HG02678 (cell line): ENCODE data around the gene GID8.
"Not testable (repeated sequence)": the region's sequence is repeated elsewhere in the genome, so short reads cannot be mapped to it uniquely, and the experiment has no call there.

Source experiments
- ATAC-seq: cut with Tn5 transposase; IDR thresholded peaks from one replicate; pipeline ENCODE4 v1.9.1; 2021; ENCODE audit warnings: mild to moderate bottlenecking, moderate library complexity; ENCODE audit not compliant: unreplicated experiment

Gene GID8

GRCh38 chr20:62956387-62957135, 18.6 kb downstream of the GID8 start:
- no peak for ATAC-seq

GRCh38 chr20:62957136-62958117, 19.5 kb downstream of the GID8 start:
- no peak for ATAC-seq

DNA sequence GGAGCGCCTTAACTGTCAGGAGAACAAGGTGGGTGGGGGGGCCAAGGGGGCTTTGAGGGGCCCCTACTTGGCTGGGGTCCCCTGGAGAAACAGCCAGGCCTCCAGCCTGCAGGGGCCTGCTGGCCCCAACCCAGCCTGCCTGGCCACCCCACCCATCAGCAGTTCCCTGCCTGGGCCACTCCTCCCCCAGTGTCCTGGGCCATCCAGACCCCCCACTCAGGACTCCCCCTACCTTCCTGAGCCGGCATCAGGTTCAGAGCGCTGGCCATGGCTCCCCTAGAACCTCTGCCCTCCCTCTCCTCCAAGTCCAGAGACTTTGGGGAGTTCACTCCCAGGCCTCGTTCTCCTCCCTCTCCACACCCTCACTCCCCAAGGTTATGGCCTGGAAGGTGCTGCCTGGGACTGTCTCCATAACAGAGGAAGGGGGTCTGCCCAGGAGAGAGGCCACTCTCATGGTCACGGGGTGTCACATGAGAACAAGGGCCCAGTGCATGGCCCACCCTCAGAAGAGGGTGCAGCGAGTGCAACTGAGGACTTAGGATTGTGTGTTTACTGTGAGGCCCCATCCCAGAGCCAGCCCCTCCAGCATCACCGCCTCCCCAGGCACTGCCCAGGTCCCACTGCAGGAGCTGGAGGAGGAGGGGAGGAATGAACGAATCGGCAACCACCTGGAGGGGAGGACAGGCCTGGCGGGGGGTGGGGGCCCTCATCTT, 20.6 kb downstream of the GID8 start:
- ATAC-seq: no peak

- no peak for ATAC-seq
Observed at GRCh38 chr20:62959101-62959971, 21.4 kb downstream of the GID8 start.

- no peak for ATAC-seq
Observed at GRCh38 chr20:62959998-62960436, 22.1 kb downstream of the GID8 start.

GRCh38 chr20:62960446-62961309, 22.7 kb downstream of the GID8 start:
- ATAC-seq: not testable (repeated sequence)

- no peak for ATAC-seq
Observed at GRCh38 chr20:62961310-62961783, 23.4 kb downstream of the GID8 start.

GRCh38 chr20:62961799-62962198, 23.9 kb downstream of the GID8 start:
- no peak for ATAC-seq

DNA sequence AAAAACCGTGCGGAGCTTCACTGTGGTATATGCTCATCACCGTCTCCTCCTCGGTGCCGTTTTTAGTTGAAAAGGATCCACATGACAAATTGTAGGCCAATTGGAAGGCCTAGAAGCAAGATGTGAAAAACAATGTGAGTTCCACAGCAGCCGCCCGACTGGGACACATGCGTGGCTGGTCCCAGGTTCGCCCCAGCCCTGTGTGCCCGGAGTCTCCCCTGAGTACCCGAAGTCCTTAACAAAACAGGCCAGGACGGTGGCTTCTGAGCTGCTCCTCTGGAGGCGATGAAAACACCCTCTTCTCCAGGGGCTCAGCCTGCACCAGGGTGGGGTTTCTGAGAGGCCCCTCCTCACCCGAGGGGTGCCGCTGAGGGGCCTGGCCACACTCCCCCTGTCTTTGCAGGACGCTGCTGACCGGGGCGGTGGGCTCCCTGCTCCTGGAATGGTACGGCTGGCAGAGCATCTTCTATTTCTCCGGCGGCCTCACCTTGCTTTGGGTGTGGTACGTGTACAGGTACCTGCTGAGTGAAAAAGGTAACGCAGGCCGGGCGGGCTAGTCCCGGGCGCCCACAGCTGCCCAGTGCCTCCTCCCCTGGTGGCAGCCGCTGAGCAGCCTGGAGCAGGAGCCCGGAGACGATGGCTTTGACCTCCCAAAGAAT, 24.4 kb downstream of the GID8 start:
- ATAC-seq: no peak

DNA sequence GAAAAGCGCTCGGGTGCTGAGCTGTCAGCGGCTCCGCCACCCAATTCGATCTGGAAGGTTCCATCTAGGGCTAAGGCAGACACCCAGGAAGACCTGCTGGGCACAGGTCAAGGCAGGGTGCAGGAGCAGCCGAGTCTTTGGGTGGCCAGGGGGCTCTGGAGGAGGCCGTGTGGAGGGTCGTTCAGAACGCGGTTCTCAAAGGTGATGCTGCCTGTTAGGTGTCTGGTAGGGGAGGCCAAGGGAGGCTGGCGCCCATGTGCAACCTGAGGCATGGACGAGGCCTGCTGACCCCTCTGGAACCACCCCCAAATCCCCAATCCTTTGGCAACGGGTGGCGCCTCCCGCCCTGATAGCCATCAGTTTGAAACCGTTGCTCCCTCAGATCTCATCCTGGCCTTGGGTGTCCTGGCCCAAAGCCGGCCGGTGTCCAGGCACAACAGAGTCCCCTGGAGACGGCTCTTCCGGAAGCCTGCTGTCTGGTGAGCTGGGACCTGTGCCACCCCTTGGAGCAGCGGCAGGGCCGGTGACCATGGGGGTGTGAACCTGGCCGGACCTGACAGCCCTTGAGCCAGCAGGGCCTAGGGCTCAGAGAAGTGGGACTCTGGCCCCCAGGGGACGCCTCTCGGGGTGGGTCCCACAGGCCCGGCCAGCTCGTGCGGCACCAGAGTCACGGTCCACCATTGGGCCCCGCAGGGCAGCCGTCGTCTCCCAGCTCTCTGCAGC, 25.1 kb downstream of the GID8 start:
- no peak for ATAC-seq

GRCh38 chr20:62963614-62964397, 25.9 kb downstream of the GID8 start:
- ATAC-seq: no peak

DNA sequence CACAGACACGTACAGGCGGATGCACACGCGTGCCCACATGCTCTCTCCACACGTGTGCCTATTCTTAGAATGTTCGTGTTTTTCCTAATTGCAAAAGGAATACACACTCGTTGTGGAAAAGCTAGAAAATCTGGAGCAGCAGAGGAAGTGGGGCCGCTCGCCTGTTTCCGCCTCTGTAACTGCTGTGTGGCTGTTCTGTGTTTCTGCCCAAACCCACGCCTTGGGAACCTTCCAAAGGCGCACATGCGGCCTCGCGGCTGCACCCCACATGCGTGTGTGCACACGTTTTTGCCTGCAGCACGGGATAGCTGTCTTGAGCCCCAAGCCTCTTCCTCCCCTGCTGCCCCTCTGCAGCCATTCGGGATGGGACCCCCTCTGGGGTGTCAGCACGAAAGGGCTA, 26.8 kb downstream of the GID8 start:
- ATAC-seq: no peak

- no peak for ATAC-seq
Observed at GRCh38 chr20:62965363-62965771, 27.4 kb downstream of the GID8 start.

GRCh38 chr20:62966212-62967148, 28.5 kb downstream of the GID8 start:
- ATAC-seq: no peak

DNA sequence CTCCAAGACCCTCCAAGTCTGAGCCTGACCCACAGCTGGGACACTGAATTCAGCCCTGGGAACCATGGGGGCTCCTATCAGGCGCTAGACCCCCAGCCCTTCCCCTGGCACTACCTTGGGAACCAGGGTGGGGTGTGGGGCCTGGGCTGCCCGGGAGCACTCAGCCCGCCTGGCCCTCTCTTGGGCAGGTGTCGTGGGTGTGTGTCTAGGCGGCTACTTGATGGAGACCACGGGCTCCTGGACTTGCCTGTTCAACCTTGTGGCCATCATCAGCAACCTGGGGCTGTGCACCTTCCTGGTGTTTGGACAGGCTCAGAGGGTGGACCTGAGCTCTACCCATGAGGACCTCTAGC, 29.2 kb downstream of the GID8 start:
- no peak for ATAC-seq
